HEK293T (cell line): ENCODE results near the gene NFIC.

Experiments
- CTCF ChIA-PET: fragments of 350-600 bp; formaldehyde crosslinking; extraction: SDS; loops from one replicate; lab custom pipeline; 2021; ENCODE audit warnings: antibody characterized with exemption, inconsistent platforms; lab: Yijun Ruan, JAX
- POLR2A ChIA-PET: fragments of 350-600 bp; formaldehyde crosslinking; extraction: SDS; loops from one replicate; lab custom pipeline; 2020; ENCODE audit warnings: antibody characterized with exemption, inconsistent platforms; lab: Yijun Ruan, JAX
- DNase-seq: peaks from one replicate; pipeline ENCODE4 v3.0.0; 2012; ENCODE audit warnings: mixed read lengths; ENCODE audit errors: extremely low spot score
- ARNT ChIP-seq: fragments of 450-650 bp; IDR thresholded peaks from 2 replicates; pipeline ENCODE4 v1.6.1; 2017; ENCODE audit warnings: mild to moderate bottlenecking
- BHLHE40 ChIP-seq: fragments of 450-650 bp; IDR thresholded peaks from 2 replicates; pipeline ENCODE4 v1.6.1; 2016; ENCODE audit warnings: mild to moderate bottlenecking, moderate library complexity, borderline replicate concordance
- CTBP1 ChIP-seq: fragments of 450-650 bp; IDR thresholded peaks from 2 replicates; pipeline ENCODE4 v1.6.1; 2016; ENCODE audit warnings: borderline replicate concordance
- ELF4 ChIP-seq: fragments of 450-650 bp; IDR thresholded peaks from 2 replicates; pipeline ENCODE4 v1.6.1; 2017; ENCODE audit warnings: antibody characterized with exemption
- FOXA1 ChIP-seq: fragments of 450-650 bp; IDR thresholded peaks from 2 replicates; pipeline ENCODE4 v1.6.1; 2016; ENCODE audit warnings: mild to moderate bottlenecking
- FOXK2 ChIP-seq: fragments of 450-650 bp; IDR thresholded peaks from 2 replicates; pipeline ENCODE4 v1.6.1; 2016; ENCODE audit warnings: mild to moderate bottlenecking
- FOXM1 ChIP-seq: fragments of 450-650 bp; IDR thresholded peaks from 2 replicates; pipeline ENCODE4 v1.6.1; 2017; ENCODE audit warnings: mild to moderate bottlenecking, borderline replicate concordance
- HDGF ChIP-seq: fragments of 450-650 bp; IDR thresholded peaks from 2 replicates; pipeline ENCODE4 v1.6.1; 2017; ENCODE audit warnings: antibody characterized with exemption, borderline replicate concordance
- L3MBTL2 ChIP-seq: fragments of 450-650 bp; conservative IDR thresholded peaks from 2 replicates; pipeline ENCODE4 v1.6.1; 2016; ENCODE audit warnings: mild to moderate bottlenecking
- LEF1 ChIP-seq: fragments of 450-650 bp; IDR thresholded peaks from 2 replicates; pipeline ENCODE4 v1.6.1; 2017; ENCODE audit warnings: mild to moderate bottlenecking, borderline replicate concordance
- NFRKB ChIP-seq: fragments of 450-650 bp; IDR thresholded peaks from 2 replicates; pipeline ENCODE4 v1.6.1; 2016; ENCODE audit warnings: mild to moderate bottlenecking, moderate library complexity
- PKNOX1 ChIP-seq: fragments of 450-650 bp; IDR thresholded peaks from 2 replicates; pipeline ENCODE4 v1.6.1; 2016
- SP1 ChIP-seq: fragments of 450-650 bp; IDR thresholded peaks from 2 replicates; pipeline ENCODE4 v1.6.1; 2017
- SUZ12 ChIP-seq: fragments of 450-650 bp; IDR thresholded peaks from 2 replicates; pipeline ENCODE4 v1.6.1; 2016; ENCODE audit warnings: mild to moderate bottlenecking
- TARDBP ChIP-seq: fragments of 450-650 bp; IDR thresholded peaks from 2 replicates; pipeline ENCODE4 v1.6.1; 2016
- ZNF384 ChIP-seq: fragments of 450-650 bp; IDR thresholded peaks from 2 replicates; pipeline ENCODE4 v1.6.1; 2016

NFIC gene

GRCh38 chr19:3350014-3350663 is 16.2 kb upstream of the NFIC start:
- CTCF ChIA-PET, result interaction anchor here (0.5 kb wide), 1 partner anchor 54 kb away, joined by 3 read pairs; no protein-coding TSS in a partner anchor
- DNase-seq, result no peak
- POLR2A ChIA-PET, result no interaction called here
- peak; percentile 38 for TF ChIP-seq PKNOX1
- no peak for TF ChIP-seq FOXK2

- ChIA-PET CTCF (no interaction called here), POLR2A (no interaction called here)
- TF ChIP-seq FOXA1 (no peak), LEF1 (no peak), TARDBP (no peak), FOXK2 (no peak), SP1 (no peak), L3MBTL2 (no peak), ARNT (no peak), CTBP1 (no peak), PKNOX1 (no peak), NFRKB (no peak), ZNF384 (no peak), FOXM1 (no peak), HDGF (no peak), BHLHE40 (no peak), SUZ12 (no peak), ELF4 (no peak)
- DNase-seq, result no peak
These were observed 14.5 kb upstream of the NFIC start for GRCh38 chr19:3351702-3352447.

GRCh38 chr19:3353493-3353892 is 12.9 kb upstream of the NFIC start:
- ChIA-PET CTCF (interaction anchor here (0.6 kb wide), 1 partner anchor 17 kb away, joined by 3 read pairs; no protein-coding TSS in a partner anchor), POLR2A (interaction anchor here (1.2 kb wide), 1 partner anchor 81 kb away, joined by 4 read pairs; no protein-coding TSS in a partner anchor)
- TF ChIP-seq ARNT (no peak), BHLHE40 (no peak)

GRCh38 chr19:3356805-3357204 is 9.6 kb upstream of the NFIC start:
- ChIA-PET POLR2A (no interaction called here), CTCF (no interaction called here)
- no peak for TF ChIP-seq SUZ12
- no peak for TF ChIP-seq ARNT
- TF ChIP-seq NFRKB, result no peak
- TF ChIP-seq TARDBP, result no peak
- no peak for TF ChIP-seq FOXM1
- TF ChIP-seq PKNOX1, result no peak
- TF ChIP-seq CTBP1, result no peak
- no peak for TF ChIP-seq BHLHE40
- TF ChIP-seq ELF4, result no peak
- no peak for TF ChIP-seq HDGF
- TF ChIP-seq ZNF384, result no peak
- no peak for TF ChIP-seq LEF1
- no peak for TF ChIP-seq FOXA1
- DNase-seq, result no peak

More at GRCh38 chr19:3353493-3353892, 12.9 kb upstream of the NFIC start:
- no peak for DNase-seq

GRCh38 chr19:3357271-3357991 is 9.0 kb upstream of the NFIC start:
- DNase-seq, result no peak
- TF ChIP-seq FOXK2 (no peak), FOXM1 (peak; percentile 42; the same call in 1 of the 2 replicates)
- ChIA-PET POLR2A (no interaction called here), CTCF (no interaction called here)

GRCh38 chr19:3357992-3358688 is 8.2 kb upstream of the NFIC start:
- ChIA-PET CTCF (no interaction called here), POLR2A (no interaction called here)

More at GRCh38 chr19:3357992-3358688, 8.2 kb upstream of the NFIC start:
- DNase-seq, result no peak
- TF ChIP-seq FOXA1 (no peak), HDGF (no peak), ZNF384 (no peak), TARDBP (no peak), ELF4 (no peak), PKNOX1 (no peak), ARNT (no peak)
